ENCODE measurements around the gene CSTB. TPM values are rescaled to one million over a fixed set of nuclear protein-coding genes. Genes with fewer than 3 reads are reported as not detected.

CSTB gene
- total and polyA plus RNA-seq, 2 donors (not counting 1 experiment from before 2014, with no cell fraction given): 14.0 to 28.3 TPM

DNA sequence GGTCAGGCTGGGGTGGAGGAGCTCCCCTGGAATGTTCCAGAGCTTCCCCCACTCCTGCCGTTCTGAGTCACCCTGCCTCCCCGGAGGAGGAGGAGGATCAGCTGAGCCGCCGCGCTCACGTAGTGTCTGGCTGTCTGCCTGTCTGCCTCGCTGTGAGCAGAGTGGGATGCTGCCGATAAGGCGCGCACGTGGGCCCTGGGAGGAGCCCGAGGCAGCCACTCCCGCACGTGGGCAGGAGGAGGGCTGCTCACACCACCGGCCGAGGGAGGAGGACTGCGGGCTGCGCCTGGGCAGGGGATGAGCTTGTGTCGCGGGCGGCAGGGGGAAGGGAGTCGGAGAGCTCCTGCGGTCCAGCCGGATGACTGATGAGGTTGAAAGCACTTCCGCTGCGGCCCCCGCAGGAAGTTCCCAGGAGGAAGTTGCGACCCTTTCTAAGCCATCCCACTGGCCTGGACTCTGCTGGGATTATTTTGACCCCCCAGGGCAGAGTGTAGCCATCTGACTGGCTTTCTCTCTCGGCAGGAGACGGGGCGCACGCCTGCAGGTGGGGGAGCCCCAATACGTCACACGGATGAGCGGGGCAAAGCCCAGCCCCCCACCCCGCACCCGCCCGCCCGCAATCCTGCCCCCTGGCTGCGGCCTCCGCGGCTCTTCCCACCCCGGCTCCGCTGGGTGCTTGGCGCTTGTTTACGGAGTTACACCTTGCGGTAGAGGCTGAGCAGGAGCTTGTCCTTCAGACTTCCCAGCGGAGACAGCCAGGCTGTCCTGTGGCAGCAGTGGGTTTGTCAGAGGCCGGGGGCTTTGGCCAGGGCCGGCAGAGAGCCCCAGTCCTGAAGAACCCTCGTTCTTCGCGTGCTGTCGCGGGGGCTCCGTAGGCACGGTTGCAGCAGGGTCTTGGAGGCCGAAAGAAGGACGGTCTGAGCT lies 47.4 kb downstream of the CSTB start:
- WGBS (ENCODE audit: insufficient coverage): 13% methylated on average over 50 of the region's 59 CpGs
- CTCF ChIA-PET: interaction anchor here (0.6 to 1.6 kb wide), 7 partner anchors 9 to 210 kb away, joined by 3 to 7 read pairs (median 4); partner anchors contain the start of genes PDXK and RRP1
- H3K9ac ChIP-seq (ENCODE audit: low read length): peak overlapping the region; percentile 75
- peaks cover 48% of the 10 kb centered on the region for H3K4me1 Mint-ChIP-seq
- peak overlapping the region; percentile 18 to 77 for H3K27ac ChIP-seq (ENCODE audit: low read length in 2 of 2)
- ATAC-seq (ENCODE audit: low read depth) (peak; percentile 76), DNase-seq (peak; percentile 85)
- no peaks in the 10 kb centered on the region for H3K9me3 ChIP-seq (ENCODE audit: control extremely low read depth in 1 of 3, control insufficient read depth in 2 of 3, insufficient read depth in 1 of 3, low read length in 2 of 3)
- H3K27me3 Mint-ChIP-seq: no peaks in the 10 kb centered on the region
- no peaks in the 10 kb centered on the region for H3K27me3 ChIP-seq (replicated peaks in 1 of 4; ENCODE audit: control extremely low read depth in 1 of 4, control insufficient read depth in 3 of 4, insufficient read depth in 4 of 4, low read length in 3 of 4)
- H3K36me3 ChIP-seq (replicated peaks in 1 of 2; ENCODE audit: control extremely low read depth in 1 of 2, control insufficient read depth in 1 of 2, extremely low read depth in 1 of 2, insufficient read depth in 2 of 2, low read length in 1 of 2): peaks cover 0 to 3% of the 10 kb centered on the region in 2 experiments
- POLR2A ChIA-PET: interaction anchor here (0.6 to 1.2 kb wide), 5 partner anchors 9 to 1851 kb away, joined by 3 to 5 read pairs (median 4); no protein-coding TSS in a partner anchor
- peaks cover 44 to 54% of the 10 kb centered on the region in 2 donors for H3K4me1 ChIP-seq (ENCODE audit: control insufficient read depth in 2 of 2, insufficient read depth in 2 of 2, low read length in 2 of 2)
- H3K4me3 ChIP-seq (ENCODE audit: control extremely low read depth in 1 of 5, extremely low read depth in 1 of 5, insufficient read depth in 1 of 5, low read depth in 2 of 5, low read length in 4 of 5): peak overlapping the region in 4 of 5 experiments; percentile 53 to 62 (median 60)
- peaks cover 56% of the 10 kb centered on the region for H3K79me2 ChIP-seq (ENCODE audit: control insufficient read depth, insufficient read depth, low read length)
- no peaks in the 10 kb centered on the region for H3K9me3 Mint-ChIP-seq (ENCODE audit: insufficient read depth)
- peak overlapping the region; percentile 86 for H3K27ac Mint-ChIP-seq
- peak overlapping the region; percentile 95 for H3K4me3 Mint-ChIP-seq
- intact Hi-C loops (cut with micrococcal nuclease): loop anchor here (1.0 to 5.0 kb wide), 2 partner anchors 9 to 1379 kb away; partner anchors contain the start of gene PDXK
- H2AFZ ChIP-seq (ENCODE audit: insufficient read depth, low read depth, low read length, poor library complexity, severe bottlenecking): peak overlapping the region; percentile 40
- H4K20me1 ChIP-seq (ENCODE audit: control insufficient read depth, insufficient read depth, low read length, poor library complexity, severe bottlenecking): peaks cover 61% of the 10 kb centered on the region
- TF ChIP-seq, protein P1, sequence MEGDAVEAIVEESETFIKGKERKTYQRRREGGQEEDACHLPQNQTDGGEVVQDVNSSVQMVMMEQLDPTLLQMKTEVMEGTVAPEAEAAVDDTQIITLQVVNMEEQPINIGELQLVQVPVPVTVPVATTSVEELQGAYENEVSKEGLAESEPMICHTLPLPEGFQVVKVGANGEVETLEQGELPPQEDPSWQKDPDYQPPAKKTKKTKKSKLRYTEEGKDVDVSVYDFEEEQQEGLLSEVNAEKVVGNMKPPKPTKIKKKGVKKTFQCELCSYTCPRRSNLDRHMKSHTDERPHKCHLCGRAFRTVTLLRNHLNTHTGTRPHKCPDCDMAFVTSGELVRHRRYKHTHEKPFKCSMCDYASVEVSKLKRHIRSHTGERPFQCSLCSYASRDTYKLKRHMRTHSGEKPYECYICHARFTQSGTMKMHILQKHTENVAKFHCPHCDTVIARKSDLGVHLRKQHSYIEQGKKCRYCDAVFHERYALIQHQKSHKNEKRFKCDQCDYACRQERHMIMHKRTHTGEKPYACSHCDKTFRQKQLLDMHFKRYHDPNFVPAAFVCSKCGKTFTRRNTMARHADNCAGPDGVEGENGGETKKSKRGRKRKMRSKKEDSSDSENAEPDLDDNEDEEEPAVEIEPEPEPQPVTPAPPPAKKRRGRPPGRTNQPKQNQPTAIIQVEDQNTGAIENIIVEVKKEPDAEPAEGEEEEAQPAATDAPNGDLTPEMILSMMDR (IDR thresholded peaks at IDR 0.05): peak; percentile 43
- TF ChIP-seq EZH2 (IDR thresholded peaks at IDR 0.05; ENCODE audit: borderline replicate concordance, insufficient read depth, low read depth, low read length, poor library complexity, severe bottlenecking): no peak
- peak overlapping the region; percentile 99 for H3K4me2 ChIP-seq (replicated peaks; ENCODE audit: low read depth, low read length, poor library complexity, severe bottlenecking)

Data from B cell (primary cell).